GM12878 (cell line): ENCODE results near the gene HES7. TPM values are rescaled to one million over a fixed set of nuclear protein-coding genes. Genes with fewer than 3 reads are reported as not detected.

Experiments
- ATAC-seq: fragments of 200-7000 bp; cut with Tn5 transposase; 3 replicates; pipeline ENCODE4 v1.9.1; 2020; ENCODE audit warnings: mild to moderate bottlenecking, moderate library complexity
- BruUV-seq: library from RNA; stranded (reverse); fragments of 400-500 nt; replicated peaks from 2 replicates; lab custom pipeline; 2021; lab: Mats Ljungman, UMichigan
- CTCF ChIA-PET: fragments of 300-600 bp; sonication (Branson Sonifier 250); formaldehyde crosslinking; extraction: SDS; loops from one replicate; lab custom pipeline; 2021; ENCODE audit warnings: inconsistent platforms; lab: Yijun Ruan, JAX
- POLR2A ChIA-PET: fragments of 350-600 bp; formaldehyde crosslinking; extraction: SDS; loops from one replicate; lab custom pipeline; 2021; ENCODE audit warnings: inconsistent platforms; lab: Charles Lee
- RAD21 ChIA-PET: fragments of 300-600 bp; sonication (Branson Sonifier 250); formaldehyde crosslinking; loops from one replicate; lab custom pipeline; 2023; ENCODE audit warnings: antibody characterized with exemption; ENCODE audit not compliant: unreplicated experiment; lab: Charles Lee
- SMC1A ChIA-PET: fragments of 300-600 bp; sonication (Branson Sonifier 250); formaldehyde crosslinking; loops from one replicate; lab custom pipeline; 2023; ENCODE audit not compliant: unreplicated experiment, uncharacterized antibody; lab: Charles Lee
- DNase-seq: peaks from one replicate; pipeline ENCODE4 v3.0.0-alpha.2; 2011; ENCODE audit warnings: low read depth, low spot score
- FAIRE-seq: peaks from 3 replicates; lab custom pipeline; 2011; peaks lifted over from hg19 to GRCh38; lab: Jason Lieb, UNC
- H2AFZ ChIP-seq: 2 replicates; pipeline ENCODE4 v1.6.0; 2011; ENCODE audit warnings: low read depth, low read length, control low read depth; ENCODE audit not compliant: control insufficient read depth
- H3K27ac ChIP-seq: 2 replicates; pipeline ENCODE4 v1.5.1; 2011; ENCODE audit warnings: control low read depth; ENCODE audit not compliant: control insufficient read depth, insufficient read depth
- H3K27me3 ChIP-seq, 2 experiments: replicated peaks in 1 of 2; 2 replicates each; pipeline versions ENCODE4 v1.6.0 to v1.6.1; 2011; ENCODE audit warnings: low read length in 1 of 2; ENCODE audit not compliant: control insufficient read depth in 2 of 2, insufficient read depth in 2 of 2
- H3K36me3 ChIP-seq, 2 experiments: 2 replicates each; pipeline ENCODE4 v1.5.1; 2011; ENCODE audit warnings: low read length in 1 of 2; ENCODE audit not compliant: control insufficient read depth in 2 of 2, insufficient read depth in 2 of 2
- H3K4me1 ChIP-seq: 2 replicates; pipeline ENCODE4 v1.6.1; 2011; ENCODE audit warnings: mild to moderate bottlenecking, low read length, moderate library complexity, mixed read lengths; ENCODE audit not compliant: control insufficient read depth, insufficient read depth
- H3K4me2 ChIP-seq: 2 replicates; pipeline ENCODE4 v1.6.0; 2011; ENCODE audit warnings: control low read depth; ENCODE audit not compliant: control insufficient read depth, insufficient read depth
- H3K4me3 ChIP-seq: fragments of 200-600 bp; sonication (generic); 2 replicates; pipeline ENCODE4 v1.5.1; 2016
- H3K79me2 ChIP-seq: 2 replicates; pipeline ENCODE4 v1.6.0; 2011; ENCODE audit warnings: low read length; ENCODE audit not compliant: control insufficient read depth, insufficient read depth
- H3K9ac ChIP-seq: 2 replicates; pipeline ENCODE4 v1.8.0; 2011; ENCODE audit warnings: low read length, control low read depth, mixed read lengths; ENCODE audit not compliant: control insufficient read depth, insufficient read depth
- H3K9me3 ChIP-seq: replicated peaks from 3 replicates; pipeline ENCODE4 v1.5.1; 2011; ENCODE audit warnings: mild to moderate bottlenecking, low read length; ENCODE audit not compliant: control insufficient read depth, insufficient read depth
- H4K20me1 ChIP-seq: 2 replicates; pipeline ENCODE4 v1.6.0; 2011; ENCODE audit not compliant: control insufficient read depth, insufficient read depth
- DPF2 ChIP-seq: fragments of 450-650 bp; IDR thresholded peaks from 2 replicates; pipeline ENCODE4 v1.6.1; 2017; ENCODE audit warnings: mild to moderate bottlenecking
- GATAD2B ChIP-seq: fragments of 450-650 bp; conservative IDR thresholded peaks from 2 replicates; pipeline ENCODE4 v1.6.1; 2017; ENCODE audit warnings: low read depth, mild to moderate bottlenecking, moderate library complexity
- IRF4 ChIP-seq: IDR thresholded peaks from 2 replicates; pipeline ENCODE4 v1.6.1; 2011; ENCODE audit warnings: low read depth, low read length
- NFYB ChIP-seq: IDR thresholded peaks from 2 replicates; pipeline ENCODE4 v1.6.1; 2011; ENCODE audit warnings: low read depth, mild to moderate bottlenecking, low read length, improper control_type of control experiment, moderate library complexity; ENCODE audit not compliant: insufficient read depth
- POLR2A ChIP-seq: IDR thresholded peaks from 2 replicates; pipeline ENCODE4 v1.6.1; 2011; ENCODE audit warnings: low read depth, mild to moderate bottlenecking, low read length
- RCOR1 ChIP-seq: conservative IDR thresholded peaks from 2 replicates; pipeline ENCODE4 v1.6.1; 2012; ENCODE audit warnings: low read depth, low read length, improper control_type of control experiment
- SIX5 ChIP-seq: IDR thresholded peaks from 2 replicates; pipeline ENCODE4 v1.6.1; 2011; ENCODE audit warnings: mild to moderate bottlenecking, low read depth, low read length, moderate library complexity; ENCODE audit not compliant: severe bottlenecking
- SMARCA5 ChIP-seq: fragments of 450-650 bp; IDR thresholded peaks from 2 replicates; pipeline ENCODE4 v1.6.1; 2017; ENCODE audit warnings: mild to moderate bottlenecking
- WGBS: methylation state at CpG from one replicate; pipeline ENCODE4 v1.1.6; 2016; ENCODE audit warnings: low lambda C conversion rate; ENCODE audit not compliant: insufficient replicate concordance, insufficient coverage; ENCODE audit errors: missing lambda C conversion rate; 5-methylcytosine and 5-hydroxymethylcytosine counted together
- in situ Hi-C: fragments of 300-500 bp; cut with MboI; formaldehyde crosslinking; loops from 9 replicates; pipeline ENCODE4 v1.14.3; 2018; ENCODE audit warnings: mixed read lengths
- intact Hi-C: fragments of 100-400 bp; cut with micrococcal nuclease; formaldehyde crosslinking; loops from one replicate; pipeline ENCODE4 v1.14.2; 2022; ENCODE audit not compliant: unreplicated experiment
- polyA plus RNA-seq, 11 experiments: library from polyadenylated mRNA; depleted of rRNA in 4 of 11; unstranded in 6 of 11; stranded (reverse) in 5 of 11; fragments of >200 nt; fragmentation: Nextera tagmentation in 4 of 11; fragmentation: Illumina TruSeq in 1 of 11; extraction: Ambion mirVana in 4 of 11; extraction: Trizol in 1 of 11; gene quantifications; 1 replicate in 1 of 11; 2 replicates in 10 of 11; pipeline versions ENCODE4 v1.2.1 to v1.2.3, GENCODE V29; 2011 to 2016; ENCODE audit warnings: inconsistent platforms in 2 of 11, missing spikeins in 2 of 11, low read depth in 1 of 11
- total RNA-seq, 4 experiments: library from RNA; depleted of rRNA in 3 of 4; stranded (reverse); fragments of >200 nt in 3 of 4; fragmentation: Illumina TruSeq in 1 of 4; extraction: Trizol in 1 of 4; gene quantifications; 2 replicates each; pipeline versions ENCODE4 v1.2.1 to v1.2.3, GENCODE V29; 2013 to 2021
- TF ChIP-seq, protein P1 (sequence below): fragments of 450-650 bp; IDR thresholded peaks from 2 replicates; pipeline ENCODE4 v1.6.1; 2017; ENCODE audit warnings: low read depth, mild to moderate bottlenecking, moderate library complexity
- TF ChIP-seq, protein P2 (sequence below), 3 experiments: IDR thresholded peaks in 2 of 3; conservative IDR thresholded peaks in 1 of 3; 2 replicates each; pipeline ENCODE4 v1.5.1; 2011; ENCODE audit warnings: low read depth in 3 of 3, low read length in 3 of 3, mild to moderate bottlenecking in 3 of 3, control low read depth in 2 of 3, moderate library complexity in 2 of 3, inconsistent platforms in 1 of 3, mixed read lengths in 1 of 3; ENCODE audit not compliant: control insufficient read depth in 2 of 3, insufficient read depth in 1 of 3; ENCODE audit errors: extremely low read depth in 1 of 3

The HES7 gene
- total and polyA plus RNA-seq, 10 of the 15 experiments (the other 5 are each of a cell fraction or from before 2014, with no cell fraction given), result 0.07 to 1.3 (median 0.63) TPM; not detected in 4

DNA sequence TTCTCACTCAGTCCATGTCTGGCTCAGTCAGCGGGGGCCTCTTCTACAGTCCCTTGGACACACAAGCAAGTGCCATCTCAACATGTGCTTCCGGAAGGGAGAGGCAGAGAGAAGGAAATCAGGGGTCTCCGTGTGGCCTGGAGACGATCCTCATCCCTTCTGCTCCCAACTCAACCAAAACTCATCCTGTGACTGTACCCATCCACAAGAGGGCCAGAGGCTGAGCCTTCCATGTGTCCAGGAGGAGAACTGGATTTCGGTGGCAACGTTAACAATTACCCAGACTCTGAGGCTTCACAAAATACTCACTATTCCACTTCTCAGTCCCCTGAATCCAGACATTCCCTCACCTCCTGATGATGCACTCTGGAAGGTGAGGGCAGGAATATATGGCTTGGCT is 28.5 kb downstream of the HES7 start:
- TF ChIP-seq SMARCA5, result no peak
- TF ChIP-seq POLR2A, result no peak
- H4K20me1 ChIP-seq, result no peaks in the 10 kb centered on the region
- SMC1A ChIA-PET, result no interaction called here
- DNase-seq (no peak), ATAC-seq (no peak), FAIRE-seq (no peak)
- peaks cover 0 to 2% of the 10 kb centered on the region in 2 experiments; a peak in 2 of 4 replicates for H3K27me3 ChIP-seq
- no peak overlapping the region for H2AFZ ChIP-seq
- CTCF ChIA-PET, result interaction anchor here (1.1 to 8.4 kb wide), 4 partner anchors 11 to 36 kb away, joined by 3 to 105 read pairs (median 64); partner anchors contain the start of gene ALOXE3
- no peak overlapping the region for H3K4me2 ChIP-seq
- H3K4me3 ChIP-seq, result no peak overlapping the region
- WGBS, result 29% methylated on average over 6 of the region's 6 CpGs
- H3K9ac ChIP-seq, result no peak overlapping the region
- no peaks in the 10 kb centered on the region for H3K9me3 ChIP-seq
- no TSS peak for BruUV-seq
- POLR2A ChIA-PET, result no interaction called here
- H3K27ac ChIP-seq, result no peak overlapping the region
- H3K79me2 ChIP-seq, result no peaks in the 10 kb centered on the region
- RAD21 ChIA-PET, result interaction anchor here (2.2 kb wide), 1 partner anchor 15 kb away, joined by 9 read pairs; no protein-coding TSS in a partner anchor
- no peaks in the 10 kb centered on the region for H3K36me3 ChIP-seq
- in situ Hi-C loops, result no loop called here
- intact Hi-C loops, result no loop called here
- peaks cover 8% of the 10 kb centered on the region for H3K4me1 ChIP-seq

DNA sequence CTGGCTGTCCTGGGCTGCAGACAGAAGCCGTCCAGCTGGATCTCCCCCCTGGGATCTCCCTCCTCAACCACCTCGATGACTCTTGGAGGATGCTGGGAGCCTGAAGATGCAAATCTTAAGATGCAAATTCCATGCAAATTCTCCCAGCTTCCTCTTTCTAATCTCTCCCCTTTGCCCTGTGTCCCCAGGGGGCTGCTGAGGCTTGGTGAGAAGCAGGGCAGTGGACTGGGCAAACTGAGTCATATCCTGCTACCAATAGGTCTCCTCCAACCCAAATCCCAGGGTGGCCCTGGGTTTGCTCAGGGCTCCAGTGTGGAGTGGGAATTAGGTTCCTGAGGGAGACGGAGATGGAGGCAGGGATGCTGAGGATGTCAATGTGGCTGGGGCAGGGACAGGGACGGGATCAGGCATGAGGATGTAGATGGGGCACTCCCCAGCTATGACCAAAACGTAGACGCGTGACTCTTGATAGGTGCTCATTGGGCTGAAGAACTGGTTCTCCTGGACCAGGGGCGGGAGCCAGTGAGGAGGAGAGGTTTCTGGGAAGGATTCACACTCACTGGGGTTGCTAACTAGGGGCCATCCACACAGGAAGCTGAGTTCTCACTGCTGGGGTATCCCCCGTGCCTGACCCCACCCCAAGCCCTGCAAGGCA is 32.7 kb downstream of the HES7 start:
- intact Hi-C loops (no loop called here), in situ Hi-C loops (no loop called here)
- SMC1A ChIA-PET, result interaction anchor here (0.8 to 2.4 kb wide), 9 partner anchors 10 to 62 kb away, joined by 3 to 8 read pairs (median 4); no protein-coding TSS in a partner anchor
- DNase-seq, result peak; percentile 61
- Histone ChIP-seq H3K4me2 (peak overlapping the region; percentile 71), H3K36me3 (no peaks in the 10 kb centered on the region), H3K4me3 (no peak overlapping the region), H3K27ac (no peak overlapping the region), H3K9ac (no peak overlapping the region), H3K9me3 (no peaks in the 10 kb centered on the region; the same call in 2 of the 3 replicates), H3K79me2 (no peaks in the 10 kb centered on the region), H2AFZ (peak overlapping the region; percentile 66), H4K20me1 (no peaks in the 10 kb centered on the region), H3K4me1 (peaks cover 8% of the 10 kb centered on the region), H3K27me3 (peaks cover 0 to 4% of the 10 kb centered on the region in 2 experiments; a peak in 1 of 4 replicates)
- FAIRE-seq, result no peak
- CTCF ChIA-PET, result interaction anchor here (0.6 to 9.2 kb wide), 14 partner anchors 7 to 832 kb away, joined by 3 to 189 read pairs (median 6); partner anchors contain the start of genes ALOXE3, SLC25A35 and TMEM107
- no TSS peak for BruUV-seq
- RAD21 ChIA-PET, result interaction anchor here (1.0 to 5.0 kb wide), 7 partner anchors 11 to 156 kb away, joined by 3 to 40 read pairs (median 3); partner anchors contain the start of gene ALOXE3
- peak; percentile 90 for ATAC-seq
- POLR2A ChIA-PET, result interaction anchor here (0.7 to 2.1 kb wide), 9 partner anchors 10 to 82 kb away, joined by 3 to 7 read pairs (median 4); partner anchors contain the start of gene VAMP2
- 20% methylated on average over 9 of the region's 9 CpGs for WGBS
- TF ChIP-seq GATAD2B (no peak), IRF4 (no peak), RCOR1 (no peak), DPF2 (peak; percentile 66; the same call in 1 of the 2 replicates), NFYB (no peak), SIX5 (no peak)
- TF ChIP-seq, protein P1, sequence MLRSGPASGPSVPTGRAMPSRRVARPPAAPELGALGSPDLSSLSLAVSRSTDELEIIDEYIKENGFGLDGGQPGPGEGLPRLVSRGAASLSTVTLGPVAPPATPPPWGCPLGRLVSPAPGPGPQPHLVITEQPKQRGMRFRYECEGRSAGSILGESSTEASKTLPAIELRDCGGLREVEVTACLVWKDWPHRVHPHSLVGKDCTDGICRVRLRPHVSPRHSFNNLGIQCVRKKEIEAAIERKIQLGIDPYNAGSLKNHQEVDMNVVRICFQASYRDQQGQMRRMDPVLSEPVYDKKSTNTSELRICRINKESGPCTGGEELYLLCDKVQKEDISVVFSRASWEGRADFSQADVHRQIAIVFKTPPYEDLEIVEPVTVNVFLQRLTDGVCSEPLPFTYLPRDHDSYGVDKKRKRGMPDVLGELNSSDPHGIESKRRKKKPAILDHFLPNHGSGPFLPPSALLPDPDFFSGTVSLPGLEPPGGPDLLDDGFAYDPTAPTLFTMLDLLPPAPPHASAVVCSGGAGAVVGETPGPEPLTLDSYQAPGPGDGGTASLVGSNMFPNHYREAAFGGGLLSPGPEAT, result peak; percentile 59; the same call in 1 of the 2 replicates
- TF ChIP-seq, protein P2, sequence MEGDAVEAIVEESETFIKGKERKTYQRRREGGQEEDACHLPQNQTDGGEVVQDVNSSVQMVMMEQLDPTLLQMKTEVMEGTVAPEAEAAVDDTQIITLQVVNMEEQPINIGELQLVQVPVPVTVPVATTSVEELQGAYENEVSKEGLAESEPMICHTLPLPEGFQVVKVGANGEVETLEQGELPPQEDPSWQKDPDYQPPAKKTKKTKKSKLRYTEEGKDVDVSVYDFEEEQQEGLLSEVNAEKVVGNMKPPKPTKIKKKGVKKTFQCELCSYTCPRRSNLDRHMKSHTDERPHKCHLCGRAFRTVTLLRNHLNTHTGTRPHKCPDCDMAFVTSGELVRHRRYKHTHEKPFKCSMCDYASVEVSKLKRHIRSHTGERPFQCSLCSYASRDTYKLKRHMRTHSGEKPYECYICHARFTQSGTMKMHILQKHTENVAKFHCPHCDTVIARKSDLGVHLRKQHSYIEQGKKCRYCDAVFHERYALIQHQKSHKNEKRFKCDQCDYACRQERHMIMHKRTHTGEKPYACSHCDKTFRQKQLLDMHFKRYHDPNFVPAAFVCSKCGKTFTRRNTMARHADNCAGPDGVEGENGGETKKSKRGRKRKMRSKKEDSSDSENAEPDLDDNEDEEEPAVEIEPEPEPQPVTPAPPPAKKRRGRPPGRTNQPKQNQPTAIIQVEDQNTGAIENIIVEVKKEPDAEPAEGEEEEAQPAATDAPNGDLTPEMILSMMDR (IDR thresholded peaks at IDR 0.05 in 2 of 3, conservative IDR thresholded peaks at IDR 0.05 in 1 of 3; ENCODE audit: control insufficient read depth in 2 of 3, extremely low read depth in 1 of 3, insufficient read depth in 1 of 3, low read depth in 3 of 3, low read length in 3 of 3), result no peak
